ENCODE measurements around the gene DENND10. TPM values are rescaled to one million over a fixed set of nuclear protein-coding genes. Genes with fewer than 3 reads are reported as not detected.
"Not testable (repeated sequence)": the region's sequence is repeated elsewhere in the genome, so short reads cannot be mapped to it uniquely, and the experiment has no call there.

Gene DENND10
- total and polyA plus RNA-seq, 2 donors = 24.8 to 26.0 TPM

- H3K9me3 ChIP-seq (ENCODE audit: control insufficient read depth in 2 of 2, insufficient read depth in 1 of 2, low read length in 1 of 2) = no peaks in the 10 kb centered on the region
- no peak for DNase-seq (ENCODE audit: low read depth in 6 of 9, low spot score in 9 of 9)
- 54% methylated on average over 4 of the region's 4 CpGs for WGBS
- H3K27ac ChIP-seq (ENCODE audit: low read depth in 1 of 2, low read length in 1 of 2) = no peak overlapping the region
- H3K36me3 ChIP-seq (ENCODE audit: control insufficient read depth in 2 of 2, insufficient read depth in 2 of 2, low read length in 1 of 2) = peaks cover 18 to 40% of the 10 kb centered on the region in 2 donors
- H3K4me3 ChIP-seq (ENCODE audit: low read length in 2 of 2) = no peak overlapping the region
- H3K27me3 ChIP-seq (ENCODE audit: control insufficient read depth in 2 of 2, insufficient read depth in 1 of 2, low read length in 1 of 2) = no peaks in the 10 kb centered on the region
- peaks cover 12 to 61% of the 10 kb centered on the region in 2 donors for H3K4me1 ChIP-seq (ENCODE audit: control insufficient read depth in 2 of 2, insufficient read depth in 2 of 2, low read length in 2 of 2)
These were observed 31.6 kb downstream of the DENND10 start for GRCh38 chr10:119135513-119135881.

GRCh38 chr10:119136084-119136483 is 32.2 kb downstream of the DENND10 start:
- H3K36me3 ChIP-seq (ENCODE audit: control insufficient read depth in 2 of 2, insufficient read depth in 2 of 2, low read length in 1 of 2) = peaks cover 18 to 35% of the 10 kb centered on the region in 2 donors
- H3K9me3 ChIP-seq (ENCODE audit: control insufficient read depth in 2 of 2, insufficient read depth in 1 of 2, low read length in 1 of 2) = no peaks in the 10 kb centered on the region
- no peak overlapping the region for H3K4me3 ChIP-seq (ENCODE audit: low read length in 2 of 2)
- H3K27me3 ChIP-seq (ENCODE audit: control insufficient read depth in 2 of 2, insufficient read depth in 1 of 2, low read length in 1 of 2) = no peaks in the 10 kb centered on the region
- no peak for DNase-seq (ENCODE audit: low read depth in 6 of 9, low spot score in 9 of 9)
- H3K4me1 ChIP-seq (ENCODE audit: control insufficient read depth in 2 of 2, insufficient read depth in 2 of 2, low read length in 2 of 2) = peaks cover 12 to 55% of the 10 kb centered on the region in 2 donors
- peak overlapping the region in 1 of 2 donors; percentile 57 for H3K27ac ChIP-seq (ENCODE audit: low read depth in 1 of 2, low read length in 1 of 2)
- 93% methylated on average over 7 of the region's 7 CpGs for WGBS

GRCh38 chr10:119137878-119138277 is 34.0 kb downstream of the DENND10 start:
- not testable (repeated sequence) for H3K27me3 ChIP-seq (ENCODE audit: control insufficient read depth in 2 of 2, insufficient read depth in 1 of 2, low read length in 1 of 2); DNase-seq (ENCODE audit: low read depth in 6 of 9, low spot score in 9 of 9); H3K4me3 ChIP-seq (ENCODE audit: low read length in 2 of 2); H3K27ac ChIP-seq (ENCODE audit: low read depth in 1 of 2, low read length in 1 of 2); H3K9me3 ChIP-seq (ENCODE audit: control insufficient read depth in 2 of 2, insufficient read depth in 1 of 2, low read length in 1 of 2)
- H3K4me1 ChIP-seq (ENCODE audit: control insufficient read depth in 2 of 2, insufficient read depth in 2 of 2, low read length in 2 of 2) = peaks cover 10 to 38% of the 10 kb centered on the region in 2 donors
- H3K36me3 ChIP-seq (ENCODE audit: control insufficient read depth in 2 of 2, insufficient read depth in 2 of 2, low read length in 1 of 2) = peaks cover 13 to 30% of the 10 kb centered on the region in 2 donors
- WGBS = 83% methylated on average over 8 of the region's 8 CpGs

GRCh38 chr10:119138346-119139306 is 34.7 kb downstream of the DENND10 start:
- H3K4me3 ChIP-seq (ENCODE audit: low read length in 2 of 2) = no peak overlapping the region
- no peaks in the 10 kb centered on the region for H3K9me3 ChIP-seq (ENCODE audit: control insufficient read depth in 2 of 2, insufficient read depth in 1 of 2, low read length in 1 of 2)
- H3K27ac ChIP-seq (ENCODE audit: low read depth in 1 of 2, low read length in 1 of 2) = peak overlapping the region in 1 of 2 donors; percentile 79
- no peaks in the 10 kb centered on the region for H3K27me3 ChIP-seq (ENCODE audit: control insufficient read depth in 2 of 2, insufficient read depth in 1 of 2, low read length in 1 of 2)
- H3K4me1 ChIP-seq (ENCODE audit: control insufficient read depth in 2 of 2, insufficient read depth in 2 of 2, low read length in 2 of 2) = peaks cover 4 to 31% of the 10 kb centered on the region in 2 donors
- 74% methylated on average over 16 of the region's 16 CpGs for WGBS
- DNase-seq (ENCODE audit: low read depth in 6 of 9, low spot score in 9 of 9) = peak in 1 of 9 donors; percentile 40
- peaks cover 5 to 22% of the 10 kb centered on the region in 2 donors for H3K36me3 ChIP-seq (ENCODE audit: control insufficient read depth in 2 of 2, insufficient read depth in 2 of 2, low read length in 1 of 2)

GRCh38 chr10:119139464-119140067 is 35.7 kb downstream of the DENND10 start:
- H3K4me1 ChIP-seq (ENCODE audit: control insufficient read depth in 2 of 2, insufficient read depth in 2 of 2, low read length in 2 of 2) = peaks cover 4 to 26% of the 10 kb centered on the region in 2 donors
- H3K27ac ChIP-seq (ENCODE audit: low read depth in 1 of 2, low read length in 1 of 2) = peak overlapping the region in 1 of 2 donors; percentile 79
- H3K36me3 ChIP-seq (ENCODE audit: control insufficient read depth in 2 of 2, insufficient read depth in 2 of 2, low read length in 1 of 2) = peaks cover 0 to 16% of the 10 kb centered on the region in 2 donors
- no peaks in the 10 kb centered on the region for H3K9me3 ChIP-seq (ENCODE audit: control insufficient read depth in 2 of 2, insufficient read depth in 1 of 2, low read length in 1 of 2)
- no peaks in the 10 kb centered on the region for H3K27me3 ChIP-seq (ENCODE audit: control insufficient read depth in 2 of 2, insufficient read depth in 1 of 2, low read length in 1 of 2)
- WGBS = 67% methylated on average over 13 of the region's 13 CpGs
- H3K4me3 ChIP-seq (ENCODE audit: low read length in 2 of 2) = no peak overlapping the region
- DNase-seq (ENCODE audit: low read depth in 6 of 9, low spot score in 9 of 9) = peak; percentile 49 to 87 (median 72)

- DNase-seq (ENCODE audit: low read depth in 6 of 9, low spot score in 9 of 9) = no peak
- Histone ChIP-seq H3K4me3 (ENCODE audit: low read length in 2 of 2) (no peak overlapping the region), H3K9me3 (ENCODE audit: control insufficient read depth in 2 of 2, insufficient read depth in 1 of 2, low read length in 1 of 2) (no peaks in the 10 kb centered on the region), H3K4me1 (ENCODE audit: control insufficient read depth in 2 of 2, insufficient read depth in 2 of 2, low read length in 2 of 2) (peaks cover 4 to 26% of the 10 kb centered on the region in 2 donors), H3K27me3 (ENCODE audit: control insufficient read depth in 2 of 2, insufficient read depth in 1 of 2, low read length in 1 of 2) (no peaks in the 10 kb centered on the region), H3K27ac (ENCODE audit: low read depth in 1 of 2, low read length in 1 of 2) (no peak overlapping the region), H3K36me3 (ENCODE audit: control insufficient read depth in 2 of 2, insufficient read depth in 2 of 2, low read length in 1 of 2) (peaks cover 0 to 9% of the 10 kb centered on the region in 2 donors)
- 97% methylated on average over 21 of the region's 21 CpGs for WGBS
These were observed 36.8 kb downstream of the DENND10 start for GRCh38 chr10:119140603-119141245.

- no peak overlapping the region for H3K27ac ChIP-seq (ENCODE audit: low read depth in 1 of 2, low read length in 1 of 2)
- H3K9me3 ChIP-seq (ENCODE audit: control insufficient read depth in 2 of 2, insufficient read depth in 1 of 2, low read length in 1 of 2) = no peaks in the 10 kb centered on the region
- 87% methylated on average over 10 of the region's 10 CpGs for WGBS
- no peak for DNase-seq (ENCODE audit: low read depth in 6 of 9, low spot score in 9 of 9)
- peaks cover 4 to 13% of the 10 kb centered on the region in 2 donors for H3K4me1 ChIP-seq (ENCODE audit: control insufficient read depth in 2 of 2, insufficient read depth in 2 of 2, low read length in 2 of 2)
- H3K4me3 ChIP-seq (ENCODE audit: low read length in 2 of 2) = no peak overlapping the region
- H3K36me3 ChIP-seq (ENCODE audit: control insufficient read depth in 2 of 2, insufficient read depth in 2 of 2, low read length in 1 of 2) = peaks cover 13 to 16% of the 10 kb centered on the region in 2 donors
- no peaks in the 10 kb centered on the region for H3K27me3 ChIP-seq (ENCODE audit: control insufficient read depth in 2 of 2, insufficient read depth in 1 of 2, low read length in 1 of 2)
These were observed 39.7 kb downstream of the DENND10 start for GRCh38 chr10:119143657-119144056.

- Histone ChIP-seq H3K27me3 (ENCODE audit: control insufficient read depth in 2 of 2, insufficient read depth in 1 of 2, low read length in 1 of 2) (no peaks in the 10 kb centered on the region), H3K9me3 (ENCODE audit: control insufficient read depth in 2 of 2, insufficient read depth in 1 of 2, low read length in 1 of 2) (no peaks in the 10 kb centered on the region), H3K27ac (ENCODE audit: low read depth in 1 of 2, low read length in 1 of 2) (no peak overlapping the region), H3K4me1 (ENCODE audit: control insufficient read depth in 2 of 2, insufficient read depth in 2 of 2, low read length in 2 of 2) (no peaks in the 10 kb centered on the region), H3K4me3 (ENCODE audit: low read length in 2 of 2) (no peak overlapping the region), H3K36me3 (ENCODE audit: control insufficient read depth in 2 of 2, insufficient read depth in 2 of 2, low read length in 1 of 2) (peaks cover 25 to 33% of the 10 kb centered on the region in 2 donors)
- over 99% methylated on average over 8 of the region's 8 CpGs for WGBS
- no peak for DNase-seq (ENCODE audit: low read depth in 6 of 9, low spot score in 9 of 9)
These were observed 45.2 kb downstream of the DENND10 start for GRCh38 chr10:119149157-119149556.

Measured in thymus (tissue), 11 donors.